Nephron progenitor cell (in vitro differentiated cells): ENCODE measurements around the gene ZNF628.

Source experiments
- DNase-seq: peaks from one replicate; pipeline ENCODE4 v3.0.0; 2021
- H3K27ac Mint-ChIP-seq: 2 replicates; pipeline ENCODE4 v1.8.0; 2021; ENCODE audit warnings: mild to moderate bottlenecking, moderate library complexity, mixed read lengths
- H3K27me3 Mint-ChIP-seq: 2 replicates; pipeline ENCODE4 v1.8.0; 2021; ENCODE audit warnings: mild to moderate bottlenecking, low read depth, mixed read lengths; ENCODE audit not compliant: poor library complexity
- H3K36me3 Mint-ChIP-seq: 2 replicates; pipeline ENCODE4 v1.8.0; 2021; ENCODE audit warnings: low read depth, mixed read lengths
- H3K4me1 Mint-ChIP-seq: 2 replicates; pipeline ENCODE4 v1.8.0; 2021; ENCODE audit warnings: mixed read lengths
- H3K4me3 Mint-ChIP-seq: 2 replicates; pipeline ENCODE4 v1.8.0; 2021; ENCODE audit warnings: mild to moderate bottlenecking, moderate library complexity, mixed read lengths
- H3K9me3 Mint-ChIP-seq: 2 replicates; pipeline ENCODE4 v1.8.0; 2021; ENCODE audit warnings: mild to moderate bottlenecking, moderate library complexity, mixed read lengths
- CTCF ChIP-seq: fragments of 200-600 bp; sonication (generic); IDR thresholded peaks from 2 replicates; pipeline ENCODE4 v1.5.0; 2021; ENCODE audit warnings: antibody characterized with exemption

The ZNF628 gene

GRCh38 chr19:55452749-55453346, 23.6 kb upstream of the ZNF628 start:
- no peaks in the 10 kb centered on the region for H3K9me3 Mint-ChIP-seq
- peaks cover 40% of the 10 kb centered on the region for H3K27me3 Mint-ChIP-seq
- peak overlapping the region; percentile 64 for H3K4me3 Mint-ChIP-seq
- peak; percentile 90 for DNase-seq
- peaks cover 17% of the 10 kb centered on the region for H3K36me3 Mint-ChIP-seq
- no peak overlapping the region for H3K27ac Mint-ChIP-seq
- peaks cover 34% of the 10 kb centered on the region for H3K4me1 Mint-ChIP-seq
- no peak for TF ChIP-seq CTCF

GRCh38 chr19:55453511-55454260, 22.7 kb upstream of the ZNF628 start:
- H3K4me1 Mint-ChIP-seq: peaks cover 38% of the 10 kb centered on the region
- no peak for TF ChIP-seq CTCF
- peaks cover 40% of the 10 kb centered on the region for H3K27me3 Mint-ChIP-seq
- H3K36me3 Mint-ChIP-seq: peaks cover 17% of the 10 kb centered on the region
- H3K4me3 Mint-ChIP-seq: peak overlapping the region; percentile 70
- no peaks in the 10 kb centered on the region for H3K9me3 Mint-ChIP-seq
- DNase-seq: no peak
- no peak overlapping the region for H3K27ac Mint-ChIP-seq

GRCh38 chr19:55454787-55455243, 21.6 kb upstream of the ZNF628 start:
- H3K4me3 Mint-ChIP-seq: no peak overlapping the region

DNA sequence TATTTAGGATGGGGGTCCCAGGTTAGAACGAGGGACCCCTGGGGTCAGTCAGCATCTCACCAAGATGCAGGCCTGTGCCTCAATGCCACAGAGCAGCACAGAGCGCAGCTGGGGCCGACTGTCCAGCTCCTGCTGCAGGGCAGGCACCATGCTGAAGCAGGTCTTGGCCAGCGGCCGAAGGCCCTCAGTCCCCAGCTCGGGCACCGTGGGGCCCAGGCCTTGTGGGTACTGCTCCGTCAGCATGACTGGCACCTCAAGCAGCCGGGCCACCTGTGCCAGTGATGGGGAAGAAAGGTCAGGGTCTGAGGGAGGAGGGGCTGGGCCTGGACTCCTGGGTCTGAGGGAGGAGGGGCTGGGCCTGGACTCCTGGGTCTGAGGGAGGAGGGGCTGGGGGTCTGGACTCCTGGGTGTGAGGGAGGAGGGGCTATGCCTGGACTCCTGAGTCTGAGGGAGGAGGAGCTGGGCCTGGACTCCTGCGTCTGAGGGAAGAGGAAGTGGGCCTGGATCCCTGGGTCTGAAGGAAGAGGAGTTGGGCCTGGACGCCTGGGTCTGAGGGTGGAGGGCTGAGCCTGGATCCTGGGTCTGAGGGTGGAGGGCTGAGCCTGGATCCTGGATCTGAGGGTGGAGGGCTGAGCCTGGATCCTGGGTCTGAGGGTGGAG, 20.7 kb upstream of the ZNF628 start:
- H3K27ac Mint-ChIP-seq: no peak overlapping the region
- no peaks in the 10 kb centered on the region for H3K9me3 Mint-ChIP-seq
- peaks cover 37% of the 10 kb centered on the region for H3K27me3 Mint-ChIP-seq
- H3K4me3 Mint-ChIP-seq: no peak overlapping the region
- TF ChIP-seq CTCF: no peak
- H3K36me3 Mint-ChIP-seq: peaks cover 17% of the 10 kb centered on the region
- H3K4me1 Mint-ChIP-seq: peaks cover 55% of the 10 kb centered on the region
- DNase-seq: no peak

More at GRCh38 chr19:55454787-55455243, 21.6 kb upstream of the ZNF628 start:
- peaks cover 40% of the 10 kb centered on the region for H3K27me3 Mint-ChIP-seq
- H3K9me3 Mint-ChIP-seq: no peaks in the 10 kb centered on the region
- TF ChIP-seq CTCF: peak; percentile 57
- H3K27ac Mint-ChIP-seq: no peak overlapping the region
- DNase-seq: peak; percentile 69
- H3K4me1 Mint-ChIP-seq: peaks cover 50% of the 10 kb centered on the region
- peaks cover 17% of the 10 kb centered on the region for H3K36me3 Mint-ChIP-seq

DNA sequence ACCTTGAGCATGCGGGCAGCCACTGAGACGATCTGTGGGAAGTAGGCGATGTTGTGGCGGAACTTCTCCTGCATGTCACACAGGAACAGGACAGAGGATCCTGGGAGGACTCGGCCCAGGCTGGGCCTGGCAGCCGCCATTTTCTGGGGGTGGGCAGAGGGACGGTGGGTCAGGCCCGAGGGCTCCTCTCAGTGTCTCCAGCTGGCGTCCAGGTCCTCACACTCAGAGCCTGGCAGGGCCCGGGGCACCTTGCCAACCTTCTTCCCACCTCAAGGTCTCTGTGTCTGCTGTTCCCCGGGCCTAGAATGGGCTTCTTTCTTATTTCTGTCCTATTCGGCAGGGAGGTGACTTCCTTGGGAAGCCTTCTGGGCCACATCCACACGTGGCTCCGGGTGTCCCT, 20.1 kb upstream of the ZNF628 start:
- TF ChIP-seq CTCF: no peak
- H3K4me3 Mint-ChIP-seq: no peak overlapping the region
- H3K27me3 Mint-ChIP-seq: peaks cover 33% of the 10 kb centered on the region
- DNase-seq: no peak
- H3K36me3 Mint-ChIP-seq: peaks cover 17% of the 10 kb centered on the region
- H3K27ac Mint-ChIP-seq: no peak overlapping the region
- H3K4me1 Mint-ChIP-seq: peaks cover 57% of the 10 kb centered on the region
- H3K9me3 Mint-ChIP-seq: no peaks in the 10 kb centered on the region
